GM21723 (cell line): Measurements from ENCODE around the gene SMAD5.

Source experiments
- ATAC-seq: cut with Tn5 transposase; IDR thresholded peaks from one replicate; pipeline ENCODE4 v1.9.1; 2021; ENCODE audit warnings: mild to moderate bottlenecking, moderate library complexity; ENCODE audit not compliant: unreplicated experiment

SMAD5 gene

DNA sequence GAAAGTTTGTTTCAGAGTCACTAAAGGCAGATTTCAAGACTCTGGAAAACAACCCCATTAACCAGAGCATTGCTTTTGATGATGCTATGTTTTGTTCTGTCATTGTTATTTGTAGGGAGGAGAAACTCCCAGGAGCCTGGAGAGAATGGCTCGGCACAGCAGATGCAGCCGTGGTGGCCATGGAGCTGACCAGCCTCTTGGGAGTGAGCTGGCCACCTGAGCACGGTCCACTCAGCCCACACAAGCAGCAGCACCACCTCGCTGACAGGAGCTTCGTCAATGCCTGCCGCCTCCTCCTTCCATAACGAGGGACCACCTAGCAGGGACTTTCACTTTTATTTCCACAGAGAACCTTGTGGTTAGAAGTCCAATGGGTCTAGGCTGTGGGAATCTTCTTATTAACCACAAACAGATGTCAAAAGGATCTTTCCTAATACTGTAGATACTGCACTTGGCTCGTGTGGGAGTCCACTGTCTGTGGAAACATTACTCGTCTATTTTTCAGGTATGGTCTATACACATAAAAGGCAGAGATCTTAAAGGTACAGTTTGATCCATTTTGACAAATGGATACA, 81.4 kb downstream of the SMAD5 start:
- ATAC-seq = no peak

DNA sequence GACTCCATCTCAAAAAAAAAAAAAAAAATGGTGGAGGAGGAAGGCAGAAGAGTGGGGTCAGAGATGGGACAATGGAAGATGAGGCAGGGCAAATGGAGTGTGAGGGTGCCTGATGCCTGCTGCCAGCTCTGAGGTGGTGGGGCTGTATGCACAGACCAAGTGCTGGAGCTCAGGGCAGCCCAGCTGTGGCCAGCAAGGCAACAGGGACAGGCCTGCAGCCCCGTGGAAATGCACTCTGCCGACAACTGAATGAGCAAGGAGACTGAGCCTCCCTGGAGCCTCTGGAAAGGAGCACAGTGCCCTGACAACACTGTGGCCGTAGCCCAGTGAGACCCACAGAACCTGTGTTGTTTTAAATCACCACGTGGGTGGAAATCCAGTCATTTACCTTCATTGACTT, 83.2 kb downstream of the SMAD5 start:
- ATAC-seq = no peak

GRCh38 chr5:136216230-136216629, 83.6 kb downstream of the SMAD5 start:
- no peak for ATAC-seq

DNA sequence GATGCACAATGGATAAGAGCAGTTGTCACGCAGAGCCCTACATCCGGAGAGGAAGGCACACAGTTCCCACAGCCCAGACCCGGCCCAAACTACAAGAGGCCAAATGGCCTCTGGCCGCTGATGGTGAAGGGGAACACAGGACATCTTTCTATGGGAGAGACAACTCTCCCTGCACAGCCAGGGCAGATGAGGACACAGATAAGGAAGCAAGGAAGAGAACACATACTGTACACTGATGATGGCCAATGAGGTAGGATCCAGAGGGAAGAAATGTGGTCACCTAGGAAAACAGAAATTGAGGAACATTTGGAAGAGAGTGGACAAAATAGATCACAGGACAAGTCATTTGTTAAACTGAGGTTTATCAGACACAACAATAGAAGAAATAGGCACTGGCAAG, 88.7 kb downstream of the SMAD5 start:
- ATAC-seq = no peak

GRCh38 chr5:136222580-136223235, 90.1 kb downstream of the SMAD5 start:
- ATAC-seq = no peak

- no peak for ATAC-seq
These were observed 93.2 kb downstream of the SMAD5 start for GRCh38 chr5:136225796-136226195.

- no peak for ATAC-seq
These were observed 93.8 kb downstream of the SMAD5 start for GRCh38 chr5:136226401-136226800.

DNA sequence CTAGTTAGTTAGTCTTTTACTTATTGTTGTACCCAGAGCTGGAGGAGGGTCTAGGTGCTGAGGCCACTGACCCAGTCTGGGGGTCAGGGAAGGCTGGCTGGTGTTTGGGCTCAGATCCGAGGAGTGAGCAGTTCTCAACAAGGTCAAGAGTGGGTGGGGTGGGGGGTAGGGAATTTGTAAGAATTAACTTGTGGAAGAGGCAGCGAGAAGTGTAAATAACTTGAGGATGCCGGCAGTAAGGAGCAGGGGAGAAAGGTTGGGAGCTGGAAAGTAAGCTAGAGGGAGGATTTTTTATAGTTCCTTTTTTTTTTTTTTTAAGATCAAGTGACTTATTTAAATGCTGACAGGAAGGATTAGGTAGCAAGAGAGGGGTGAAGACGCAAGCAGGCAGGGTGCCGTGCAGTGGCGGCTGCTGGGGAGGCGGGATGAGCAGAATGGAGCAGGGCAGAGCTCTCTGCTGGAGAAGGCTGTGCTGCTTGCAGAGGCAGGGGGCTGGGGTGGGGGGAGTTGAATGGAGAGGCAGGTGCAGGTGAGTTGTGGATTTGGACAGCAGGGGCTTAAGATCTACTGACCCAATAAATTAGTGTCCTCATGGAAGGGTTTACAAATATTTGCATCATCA, 95.6 kb downstream of the SMAD5 start:
- no peak for ATAC-seq

- ATAC-seq = no peak
These were observed 97.5 kb downstream of the SMAD5 start for GRCh38 chr5:136230176-136230575.

DNA sequence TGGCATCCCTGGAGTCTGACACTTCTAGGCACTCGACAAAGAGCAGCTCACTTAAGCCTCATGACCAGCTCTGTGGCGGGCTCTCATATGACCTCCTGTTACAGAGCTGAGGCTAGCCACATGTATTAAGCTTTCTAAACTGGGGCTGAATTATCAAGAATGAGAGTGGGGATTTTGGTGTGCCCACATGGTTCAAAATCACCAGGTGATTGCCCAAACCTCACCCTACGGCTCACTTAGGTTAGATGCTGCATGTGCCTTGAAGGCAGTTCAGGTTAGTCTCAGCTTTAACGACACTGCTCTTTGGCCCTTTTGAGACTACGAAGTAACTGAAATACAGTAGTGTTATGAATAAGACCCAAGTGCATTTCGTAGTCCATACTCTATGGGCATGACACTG, 99.7 kb downstream of the SMAD5 start:
- ATAC-seq = peak; percentile 78
